ENCODE results near the gene PRR35. TPM values are rescaled to one million over a fixed set of nuclear protein-coding genes. Genes with fewer than 3 reads are reported as not detected.
"Not testable (repeated sequence)": the region's sequence is repeated elsewhere in the genome, so short reads cannot be mapped to it uniquely, and the experiment has no call there.

The PRR35 gene
- total RNA-seq, 2 donors from 2014 or later: 0.12 to 0.64 TPM

DNA sequence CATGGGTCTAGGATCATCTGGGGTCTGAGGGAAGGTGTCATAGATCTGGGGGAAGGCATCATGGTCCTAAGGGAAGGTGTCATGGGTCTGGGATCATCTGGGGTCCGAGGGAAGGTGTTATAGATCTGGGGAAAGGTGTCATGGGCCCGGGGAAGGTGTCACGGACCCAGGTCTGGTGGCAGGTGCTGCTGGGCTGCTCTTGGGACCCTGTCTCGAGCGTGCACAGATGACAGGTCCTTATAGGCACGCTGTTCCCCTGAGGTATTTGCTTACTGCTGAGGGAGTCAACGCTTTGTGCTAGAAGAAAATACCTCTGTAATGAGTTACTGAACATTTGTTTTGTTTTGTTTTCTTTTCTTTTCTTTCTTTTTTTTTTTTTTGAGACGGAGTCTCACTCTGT is 31.0 kb downstream of the PRR35 start:
- ATAC-seq (no peak), DNase-seq (ENCODE audit: low spot score) (no peak)
- no peaks in the 10 kb centered on the region for H3K9me3 Mint-ChIP-seq
- peak overlapping the region; percentile 79 to 88 for H3K27ac Mint-ChIP-seq
- H3K4me3 Mint-ChIP-seq: peak overlapping the region; percentile 97
- peaks cover 33 to 44% of the 10 kb centered on the region in 2 donors for H3K4me1 Mint-ChIP-seq (ENCODE audit: low read depth in 2 of 2)
- H3K27me3 Mint-ChIP-seq: no peaks in the 10 kb centered on the region
- H3K36me3 Mint-ChIP-seq: no peaks in the 10 kb centered on the region

DNA sequence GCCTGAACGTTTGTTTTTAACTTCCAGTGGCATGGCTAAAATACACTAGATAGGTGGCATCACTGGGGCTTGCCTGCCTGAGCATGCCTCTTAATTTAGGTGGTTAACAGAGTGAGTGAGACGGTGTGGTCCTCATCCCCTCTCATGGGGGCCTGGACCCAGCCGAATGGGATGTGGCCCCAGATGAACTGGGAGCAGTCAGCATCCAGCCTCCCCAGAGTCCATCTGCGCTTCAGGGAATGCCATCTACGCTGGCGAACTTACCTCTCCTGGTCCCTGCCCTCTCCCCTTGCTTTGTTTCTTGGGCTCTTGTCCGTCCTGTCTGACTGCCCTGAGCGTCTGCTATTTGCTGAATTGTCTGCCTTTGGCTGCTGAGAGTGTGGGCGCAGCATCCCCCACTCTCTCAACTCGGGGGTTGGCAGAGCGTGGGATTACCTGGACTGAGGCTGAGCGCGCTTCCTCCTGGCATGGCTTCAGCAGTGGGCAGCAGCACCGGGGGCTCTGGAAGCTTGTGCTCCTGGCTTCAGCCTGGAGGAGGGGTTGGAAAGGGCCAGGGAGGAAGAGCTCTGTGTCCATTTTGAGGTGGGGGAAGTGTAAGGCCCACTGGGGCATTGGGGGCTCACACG is 31.8 kb downstream of the PRR35 start:
- Mint-ChIP-seq H3K36me3 (no peaks in the 10 kb centered on the region), H3K27me3 (no peaks in the 10 kb centered on the region), H3K27ac (peak overlapping the region in 1 of 2 donors; percentile 88), H3K9me3 (no peaks in the 10 kb centered on the region), H3K4me1 (ENCODE audit: low read depth in 2 of 2) (peaks cover 33 to 46% of the 10 kb centered on the region in 2 donors), H3K4me3 (peak overlapping the region; percentile 97)
- DNase-seq (ENCODE audit: low spot score): no peak
- ATAC-seq: no peak

DNA sequence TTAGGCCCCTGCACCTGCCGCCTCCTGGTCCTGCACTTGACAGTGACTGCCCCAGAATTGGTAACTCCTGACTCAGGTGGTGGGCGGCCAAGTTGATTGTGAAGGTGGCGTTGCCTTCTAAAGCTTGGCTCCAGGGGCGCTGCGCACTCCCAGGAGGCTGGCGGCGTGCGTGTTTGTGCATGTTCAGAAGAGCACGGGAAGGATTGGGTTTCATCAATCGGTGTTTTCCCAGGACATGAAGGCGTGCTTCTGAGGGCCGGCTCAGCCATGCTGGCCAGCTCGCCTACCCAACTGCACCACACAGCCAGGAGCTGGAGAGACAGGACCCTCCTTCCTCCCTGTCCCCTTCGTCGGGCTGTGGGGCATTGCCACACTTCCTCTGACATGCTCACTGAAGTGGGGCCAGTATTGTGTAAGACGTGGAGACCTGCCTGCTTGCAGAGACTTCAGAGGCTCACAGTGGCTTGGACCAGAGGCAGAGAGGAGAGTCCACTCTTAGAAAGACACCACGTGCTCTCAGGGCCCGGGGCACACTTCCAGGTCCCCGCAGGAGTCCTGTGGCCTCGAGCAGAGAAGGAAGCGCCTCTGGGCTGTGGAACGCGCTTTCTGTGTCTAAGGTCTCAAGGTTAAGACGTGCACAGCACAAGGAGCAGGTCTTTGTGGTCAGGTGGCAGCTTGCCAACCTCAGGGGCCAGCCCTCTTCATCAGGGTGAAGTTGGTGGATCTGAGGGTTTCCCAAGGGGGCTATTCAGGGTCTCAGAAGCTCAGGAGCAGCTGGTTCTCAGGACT is 32.5 kb downstream of the PRR35 start:
- ATAC-seq: no peak
- Mint-ChIP-seq H3K4me1 (ENCODE audit: low read depth in 2 of 2) (peaks cover 33 to 43% of the 10 kb centered on the region in 2 donors), H3K27me3 (no peaks in the 10 kb centered on the region), H3K9me3 (no peaks in the 10 kb centered on the region), H3K36me3 (no peaks in the 10 kb centered on the region), H3K27ac (peak overlapping the region; percentile 29 to 47), H3K4me3 (peak overlapping the region; percentile 15)
- DNase-seq (ENCODE audit: low spot score): no peak

DNA sequence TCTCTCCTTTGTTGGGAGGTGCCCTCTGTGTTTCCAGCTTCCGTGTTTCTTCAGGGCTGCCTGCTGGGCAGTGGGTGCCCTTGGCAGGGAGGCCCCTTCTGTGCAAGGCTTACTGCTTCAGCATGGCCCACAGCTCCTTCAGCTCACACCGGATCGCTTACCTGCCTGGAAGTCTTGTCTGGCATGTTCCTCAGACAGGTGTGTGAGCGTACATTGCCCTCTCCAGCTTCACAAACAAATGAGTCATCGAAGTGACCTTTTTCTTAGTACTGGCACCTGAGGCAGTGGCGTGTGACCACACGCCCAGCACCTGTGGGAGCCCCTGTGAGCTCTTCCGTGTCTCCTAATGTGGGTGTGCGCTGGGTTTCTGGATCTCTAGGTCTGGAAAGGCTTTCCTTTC is 33.2 kb downstream of the PRR35 start:
- Mint-ChIP-seq H3K4me1 (ENCODE audit: low read depth in 2 of 2) (peaks cover 33 to 42% of the 10 kb centered on the region in 2 donors), H3K27ac (peak overlapping the region; percentile 33 to 47), H3K4me3 (no peak overlapping the region), H3K9me3 (no peaks in the 10 kb centered on the region), H3K27me3 (no peaks in the 10 kb centered on the region), H3K36me3 (no peaks in the 10 kb centered on the region)
- DNase-seq (ENCODE audit: low spot score): no peak
- no peak for ATAC-seq

DNA sequence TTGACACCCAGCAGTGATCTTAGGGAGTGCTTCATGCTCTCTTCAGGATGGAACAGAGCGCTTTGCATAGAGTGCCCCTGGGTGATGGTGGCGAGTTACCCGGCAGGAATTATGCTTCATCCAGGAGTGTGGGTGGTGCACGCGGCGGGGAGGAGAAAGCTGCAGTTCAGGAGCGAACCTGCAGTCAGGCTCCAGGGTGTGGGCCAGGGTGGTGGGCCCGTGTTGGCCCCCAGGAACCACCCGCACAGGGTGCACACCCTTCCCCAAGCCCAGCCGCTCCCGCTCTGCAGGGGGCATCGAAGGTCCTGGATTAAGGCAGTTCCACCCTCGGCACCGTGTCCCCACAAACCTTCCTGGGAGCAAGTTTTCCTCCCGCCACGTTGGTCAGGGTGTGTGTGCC is 33.6 kb downstream of the PRR35 start:
- no peak for ATAC-seq
- no peaks in the 10 kb centered on the region for H3K9me3 Mint-ChIP-seq
- peaks cover 33 to 41% of the 10 kb centered on the region in 2 donors for H3K4me1 Mint-ChIP-seq (ENCODE audit: low read depth in 2 of 2)
- peak overlapping the region; percentile 33 to 47 for H3K27ac Mint-ChIP-seq
- no peak for DNase-seq (ENCODE audit: low spot score)
- no peaks in the 10 kb centered on the region for H3K36me3 Mint-ChIP-seq
- no peaks in the 10 kb centered on the region for H3K27me3 Mint-ChIP-seq
- no peak overlapping the region for H3K4me3 Mint-ChIP-seq

DNA sequence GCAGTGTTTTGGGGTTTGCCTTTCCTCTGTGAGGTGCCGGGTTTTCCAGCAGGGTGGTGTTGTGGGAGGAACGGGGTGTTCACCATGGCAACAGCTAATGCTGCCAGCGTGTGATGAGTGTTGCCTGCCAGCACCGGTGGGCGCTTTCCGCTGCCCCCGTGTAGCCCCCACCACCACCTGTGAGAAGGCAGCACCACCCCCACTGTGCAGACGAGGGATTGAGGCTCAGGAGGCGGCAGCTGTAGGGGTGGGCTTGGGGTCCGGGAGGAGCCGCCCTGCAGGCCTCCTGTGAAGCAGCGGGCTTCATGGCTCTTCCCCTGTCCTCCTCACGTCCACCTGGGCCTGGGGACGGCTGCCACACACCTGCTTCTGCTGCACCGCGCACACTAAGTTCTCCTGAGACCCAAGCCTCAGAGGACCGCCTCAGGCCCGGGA is 34.9 kb downstream of the PRR35 start:
- H3K9me3 Mint-ChIP-seq: no peaks in the 10 kb centered on the region
- no peak for ATAC-seq
- no peak overlapping the region for H3K27ac Mint-ChIP-seq
- H3K27me3 Mint-ChIP-seq: no peaks in the 10 kb centered on the region
- peaks cover 33 to 37% of the 10 kb centered on the region in 2 donors for H3K4me1 Mint-ChIP-seq (ENCODE audit: low read depth in 2 of 2)
- no peak overlapping the region for H3K4me3 Mint-ChIP-seq
- DNase-seq (ENCODE audit: low spot score): no peak
- H3K36me3 Mint-ChIP-seq: no peaks in the 10 kb centered on the region

DNA sequence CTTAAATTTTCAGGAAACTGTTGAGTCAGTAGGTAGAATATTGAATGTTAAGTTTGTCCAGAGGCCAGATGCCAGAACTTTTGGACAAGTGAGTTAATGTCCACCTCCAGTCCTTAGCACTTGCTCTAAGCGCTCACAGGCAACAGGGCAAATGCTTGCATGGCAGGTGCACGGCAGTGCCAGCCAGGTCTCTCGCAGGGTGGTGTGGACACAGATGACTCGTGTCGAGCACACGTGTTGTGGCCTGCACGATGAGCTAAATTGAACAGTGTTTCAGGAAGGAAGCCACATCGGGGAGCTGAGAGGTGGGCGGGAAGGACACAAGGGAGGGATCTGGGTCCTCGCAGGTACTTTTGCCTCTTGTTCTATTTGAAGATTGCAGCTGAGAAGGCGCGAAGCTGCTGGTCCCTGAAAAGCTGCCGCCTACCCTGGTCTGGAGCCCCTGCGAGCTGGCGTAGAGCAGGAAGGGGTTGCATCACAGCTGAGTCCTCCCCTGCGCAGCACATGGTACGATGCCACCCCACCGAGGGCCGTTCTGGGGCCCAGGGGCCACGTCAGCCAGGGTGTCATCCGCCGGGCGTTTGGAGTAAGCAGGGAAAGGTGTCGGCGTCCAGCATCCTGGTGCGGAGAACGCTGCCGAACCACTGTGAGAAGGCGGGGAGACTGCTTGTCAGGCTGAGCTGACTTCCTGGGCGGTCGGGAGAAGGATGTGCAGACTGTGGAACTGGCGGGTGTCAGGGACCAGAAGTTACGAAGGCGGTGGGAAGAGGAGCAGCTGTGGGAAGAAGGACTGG is 35.9 kb downstream of the PRR35 start:
- Mint-ChIP-seq H3K4me1 (ENCODE audit: low read depth in 2 of 2) (peaks cover 25 to 31% of the 10 kb centered on the region in 2 donors), H3K36me3 (no peaks in the 10 kb centered on the region), H3K4me3 (no peak overlapping the region), H3K27me3 (no peaks in the 10 kb centered on the region), H3K9me3 (no peaks in the 10 kb centered on the region), H3K27ac (no peak overlapping the region)
- DNase-seq (ENCODE audit: low spot score): no peak
- no peak for ATAC-seq

DNA sequence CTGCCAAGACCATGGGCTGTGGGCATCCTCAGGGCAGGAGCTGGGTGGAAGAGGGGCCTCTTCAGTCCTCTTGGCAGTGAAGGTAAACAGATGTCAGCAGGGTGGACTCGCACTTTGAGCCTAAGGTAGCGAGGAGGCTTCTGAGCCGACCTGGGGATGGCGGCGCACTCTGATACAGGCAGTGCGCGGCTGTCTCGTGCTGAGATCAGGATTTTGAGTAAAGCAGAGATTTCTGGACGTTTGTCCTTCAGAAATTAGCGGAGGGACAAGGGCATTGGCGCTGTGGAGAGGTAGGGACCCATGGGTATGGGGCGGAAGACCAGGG is 36.5 kb downstream of the PRR35 start:
- Mint-ChIP-seq H3K36me3 (no peaks in the 10 kb centered on the region), H3K27me3 (no peaks in the 10 kb centered on the region), H3K4me1 (ENCODE audit: low read depth in 2 of 2) (peaks cover 22 to 29% of the 10 kb centered on the region in 2 donors), H3K9me3 (no peaks in the 10 kb centered on the region), H3K4me3 (no peak overlapping the region), H3K27ac (no peak overlapping the region)
- DNase-seq (ENCODE audit: low spot score) (no peak), ATAC-seq (no peak)

DNA sequence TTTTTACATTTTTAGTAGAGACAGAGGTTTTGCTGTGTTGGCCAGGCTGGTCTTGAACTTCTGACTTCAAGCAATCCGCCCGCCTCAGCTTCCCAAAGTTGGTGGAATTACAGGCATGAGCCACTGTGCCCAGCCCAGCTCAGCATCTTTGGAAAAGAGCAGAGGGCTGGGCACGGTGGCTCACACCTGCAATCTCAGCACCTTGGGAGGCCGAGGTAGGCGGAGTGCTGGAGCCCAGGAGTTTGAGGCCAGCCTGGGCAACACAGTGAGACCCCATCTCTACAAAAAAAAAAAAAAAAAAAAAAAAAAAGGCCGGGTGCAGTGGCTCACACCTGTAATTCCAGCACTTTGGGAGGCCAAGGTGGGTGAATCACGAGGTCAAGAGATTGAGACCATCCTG is 37.5 kb downstream of the PRR35 start:
- H3K36me3 Mint-ChIP-seq; H3K27ac Mint-ChIP-seq; DNase-seq (ENCODE audit: low spot score); H3K4me3 Mint-ChIP-seq; ATAC-seq; H3K27me3 Mint-ChIP-seq; H3K9me3 Mint-ChIP-seq: not testable (repeated sequence)
- peaks cover 19 to 26% of the 10 kb centered on the region in 2 donors for H3K4me1 Mint-ChIP-seq (ENCODE audit: low read depth in 2 of 2)

DNA sequence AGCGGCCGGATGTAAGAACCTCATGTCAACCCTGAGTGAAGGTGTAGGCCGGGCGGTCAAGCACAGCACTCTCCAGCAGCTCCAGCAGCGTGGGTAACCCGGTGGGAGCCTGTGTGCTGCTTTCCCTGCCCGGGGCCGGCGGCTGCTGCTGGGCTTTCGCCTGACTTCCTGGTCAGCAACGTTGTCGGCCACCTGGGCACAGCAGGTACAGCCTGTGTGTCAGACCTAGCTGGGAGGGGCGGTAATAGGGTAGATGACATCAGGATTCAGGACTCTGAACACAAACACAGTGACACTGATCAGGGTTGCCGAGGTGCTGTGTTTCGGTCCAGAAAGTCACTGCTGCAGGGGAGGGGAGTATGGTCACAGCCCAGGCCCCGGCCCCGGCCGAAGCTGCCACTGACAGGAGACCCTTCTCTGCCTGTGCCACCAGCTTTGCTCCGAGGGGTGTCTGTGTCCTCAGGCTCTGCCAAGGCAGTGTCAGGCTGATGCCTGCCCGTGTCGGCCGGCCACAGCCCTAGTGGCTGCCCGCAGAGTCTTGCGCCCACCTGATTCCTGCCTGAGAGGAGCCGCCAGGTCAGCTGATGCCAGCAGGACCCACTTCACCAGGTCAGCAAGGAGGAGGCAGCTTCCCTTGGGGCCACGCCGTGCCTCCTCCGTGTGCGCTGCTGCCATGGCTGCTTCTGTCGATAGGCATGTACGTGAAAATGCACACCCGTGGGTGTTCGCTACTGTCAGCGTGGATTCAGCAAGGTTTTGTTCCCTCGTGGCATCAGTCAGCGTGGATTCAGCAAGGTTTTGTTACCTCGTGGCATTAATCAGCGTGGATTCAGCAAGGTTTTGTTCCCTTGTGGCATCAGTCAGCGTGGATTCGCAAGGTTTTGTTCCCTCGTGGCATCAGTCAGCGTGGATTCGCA is 38.9 kb downstream of the PRR35 start:
- H3K27ac Mint-ChIP-seq: no peak overlapping the region
- no peak overlapping the region for H3K4me3 Mint-ChIP-seq
- H3K27me3 Mint-ChIP-seq: no peaks in the 10 kb centered on the region
- ATAC-seq: no peak
- H3K4me1 Mint-ChIP-seq (ENCODE audit: low read depth in 2 of 2): peaks cover 16 to 24% of the 10 kb centered on the region in 2 donors
- H3K9me3 Mint-ChIP-seq: no peaks in the 10 kb centered on the region
- H3K36me3 Mint-ChIP-seq: no peaks in the 10 kb centered on the region
- no peak for DNase-seq (ENCODE audit: low spot score)

DNA sequence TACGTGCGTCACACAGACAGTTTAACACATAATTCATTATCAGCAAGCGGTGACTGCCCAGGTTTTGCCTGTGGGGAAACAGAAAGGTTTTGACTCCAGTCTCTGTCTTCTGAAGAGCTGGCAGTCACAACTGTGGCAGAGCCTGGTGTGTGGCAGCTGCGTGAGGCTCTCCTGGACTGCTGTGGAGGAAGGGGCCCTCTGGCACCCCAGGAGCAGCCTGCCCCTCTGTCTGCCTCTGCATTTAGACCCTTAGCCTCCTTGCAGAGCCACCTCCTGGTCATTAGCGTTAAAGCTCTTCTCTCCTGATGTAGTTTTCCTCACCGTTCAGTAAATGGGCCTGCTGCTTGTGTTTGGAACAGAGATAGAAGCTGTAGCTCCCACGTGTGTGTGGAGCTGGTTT is 40.6 kb downstream of the PRR35 start:
- no peak for DNase-seq (ENCODE audit: low spot score)
- Mint-ChIP-seq H3K36me3 (no peaks in the 10 kb centered on the region), H3K4me3 (no peak overlapping the region), H3K27ac (no peak overlapping the region), H3K4me1 (ENCODE audit: low read depth in 2 of 2) (peaks cover 9 to 19% of the 10 kb centered on the region in 2 donors), H3K27me3 (no peaks in the 10 kb centered on the region), H3K9me3 (no peaks in the 10 kb centered on the region)
- ATAC-seq: no peak

DNA sequence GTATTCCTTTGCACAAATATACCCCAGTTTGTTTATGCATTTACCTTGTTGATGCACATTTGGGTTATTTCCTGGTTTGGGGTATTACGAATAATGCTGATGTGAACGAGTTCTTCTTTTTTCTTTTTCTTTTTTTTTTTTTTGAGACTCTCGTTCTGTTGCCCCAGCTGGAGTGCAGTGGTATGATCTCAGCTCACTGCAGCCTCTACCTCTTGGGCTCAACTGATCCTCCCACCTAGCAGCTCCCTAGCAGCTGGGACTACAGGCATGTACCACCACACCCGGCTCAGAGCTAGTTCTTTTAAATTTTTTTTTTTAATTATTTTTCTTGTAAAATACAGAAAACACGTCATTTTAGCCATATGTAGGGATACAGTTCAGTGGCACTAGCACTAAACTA is 43.7 kb downstream of the PRR35 start:
- Mint-ChIP-seq H3K4me3 (no peak overlapping the region), H3K4me1 (ENCODE audit: low read depth in 2 of 2) (peaks cover 9 to 12% of the 10 kb centered on the region in 2 donors), H3K9me3 (no peaks in the 10 kb centered on the region), H3K36me3 (no peaks in the 10 kb centered on the region), H3K27ac (no peak overlapping the region), H3K27me3 (no peaks in the 10 kb centered on the region)
- DNase-seq (ENCODE audit: low spot score): no peak
- no peak for ATAC-seq

DNA sequence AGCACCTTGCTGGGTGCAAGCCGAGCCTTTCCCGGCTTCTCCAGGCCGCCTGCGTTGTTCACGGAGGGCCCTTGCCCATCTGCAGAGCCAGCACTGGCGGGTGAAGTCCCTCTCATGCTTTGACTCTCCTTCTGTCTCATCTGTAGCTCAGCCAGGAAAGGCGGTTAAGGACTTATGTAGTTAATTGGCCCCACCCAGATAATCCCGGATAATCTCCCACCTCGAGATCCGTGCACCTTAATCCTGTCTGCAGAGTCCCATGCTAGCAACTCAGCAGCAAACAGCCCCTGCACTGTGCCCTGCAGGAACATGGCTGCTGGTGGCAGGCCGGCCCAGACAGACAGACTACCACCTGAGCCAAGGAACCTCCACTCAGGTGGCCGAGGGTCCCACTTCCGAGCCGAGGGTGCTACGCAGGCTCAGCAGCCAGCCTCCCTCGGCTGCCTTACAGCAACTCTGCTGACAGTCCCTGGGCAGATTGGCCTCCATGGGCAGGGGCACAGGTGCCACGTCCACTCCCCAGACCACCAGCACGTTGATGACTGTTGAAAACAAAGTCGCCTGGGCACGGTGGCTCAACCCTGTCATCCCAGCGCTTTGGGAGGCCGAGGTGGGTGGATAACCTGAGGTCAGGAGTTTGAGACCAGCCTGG is 46.6 kb downstream of the PRR35 start:
- ATAC-seq: no peak
- H3K27ac Mint-ChIP-seq: no peak overlapping the region
- H3K4me1 Mint-ChIP-seq (ENCODE audit: low read depth in 2 of 2): peaks cover 13 to 17% of the 10 kb centered on the region in 2 donors
- no peak overlapping the region for H3K4me3 Mint-ChIP-seq
- no peak for DNase-seq (ENCODE audit: low spot score)
- no peaks in the 10 kb centered on the region for H3K9me3 Mint-ChIP-seq
- no peaks in the 10 kb centered on the region for H3K36me3 Mint-ChIP-seq
- H3K27me3 Mint-ChIP-seq: no peaks in the 10 kb centered on the region
